HG02970 (cell line): ENCODE measurements around the gene ENOX1.

Experiments
- ATAC-seq: cut with Tn5 transposase; IDR thresholded peaks from one replicate; pipeline ENCODE4 v1.9.1; 2021; ENCODE audit warnings: mild to moderate bottlenecking, moderate library complexity, moderate number of reproducible peaks; ENCODE audit not compliant: unreplicated experiment, low FRiP score

ENOX1 gene

GRCh38 chr13:43682701-43683100, 104.1 kb downstream of the ENOX1 start:
- ATAC-seq: no peak

GRCh38 chr13:43676320-43676719, 110.5 kb downstream of the ENOX1 start:
- peak; percentile 60 for ATAC-seq

GRCh38 chr13:43675577-43675976, 111.2 kb downstream of the ENOX1 start:
- ATAC-seq: no peak

GRCh38 chr13:43669964-43670363, 116.8 kb downstream of the ENOX1 start:
- ATAC-seq: no peak

- ATAC-seq: no peak
Measured at GRCh38 chr13:43669101-43669500, 117.7 kb downstream of the ENOX1 start.

- ATAC-seq: no peak
Measured at GRCh38 chr13:43666403-43666802, 120.4 kb downstream of the ENOX1 start.

GRCh38 chr13:43665388-43665787, 121.4 kb downstream of the ENOX1 start:
- ATAC-seq: no peak

GRCh38 chr13:43664700-43665191, 122.0 kb downstream of the ENOX1 start:
- no peak for ATAC-seq

GRCh38 chr13:43663474-43664090, 123.2 kb downstream of the ENOX1 start:
- no peak for ATAC-seq

- ATAC-seq: no peak
Measured at GRCh38 chr13:43662976-43663375, 123.8 kb downstream of the ENOX1 start.

- ATAC-seq: no peak
Measured at GRCh38 chr13:43661161-43661830, 125.5 kb downstream of the ENOX1 start.

- no peak for ATAC-seq
Measured at GRCh38 chr13:43657485-43657884, 129.3 kb downstream of the ENOX1 start.

- no peak for ATAC-seq
Measured at GRCh38 chr13:43653980-43654379, 132.8 kb downstream of the ENOX1 start.

GRCh38 chr13:43653395-43653794, 133.4 kb downstream of the ENOX1 start:
- no peak for ATAC-seq

- ATAC-seq: no peak
Measured at GRCh38 chr13:43652760-43653159, 134.0 kb downstream of the ENOX1 start.

- ATAC-seq: no peak
Measured at GRCh38 chr13:43650882-43651281, 135.9 kb downstream of the ENOX1 start.

GRCh38 chr13:43648733-43649132, 138.0 kb downstream of the ENOX1 start:
- no peak for ATAC-seq

GRCh38 chr13:43647471-43647870, 139.3 kb downstream of the ENOX1 start:
- ATAC-seq: no peak

- no peak for ATAC-seq
Measured at GRCh38 chr13:43640476-43640875, 146.3 kb downstream of the ENOX1 start.

- ATAC-seq: no peak
Measured at GRCh38 chr13:43631106-43631505, 155.7 kb downstream of the ENOX1 start.

GRCh38 chr13:43629691-43630480, 156.9 kb downstream of the ENOX1 start:
- no peak for ATAC-seq
